Measurements from ENCODE around the gene CYB5R2. TPM values are rescaled to one million over a fixed set of nuclear protein-coding genes. Genes with fewer than 3 reads are reported as not detected.

CYB5R2 gene
- total RNA-seq, 1 donor from 2014 or later: 5.7 TPM

GRCh38 chr11:7628660-7629059 lies 44.6 kb downstream of the CYB5R2 start:
- no peaks in the 10 kb centered on the region for H3K4me1 Mint-ChIP-seq (ENCODE audit: unreplicated experiment)
- no peak overlapping the region for H3K27ac Mint-ChIP-seq (ENCODE audit: unreplicated experiment)
- H3K4me3 Mint-ChIP-seq (ENCODE audit: unreplicated experiment): no peak overlapping the region
- peaks cover 68% of the 10 kb centered on the region for H3K36me3 Mint-ChIP-seq (ENCODE audit: unreplicated experiment)
- TF ChIP-seq CTCF (IDR thresholded peaks at IDR 0.05): no peak
- H3K9me3 Mint-ChIP-seq (ENCODE audit: unreplicated experiment): no peaks in the 10 kb centered on the region
- no peaks in the 10 kb centered on the region for H3K27me3 Mint-ChIP-seq (ENCODE audit: unreplicated experiment)
- DNase-seq (ENCODE audit: extremely low spot score, unreplicated experiment): no peak

GRCh38 chr11:7622721-7623120 lies 50.6 kb downstream of the CYB5R2 start:
- H3K36me3 Mint-ChIP-seq (ENCODE audit: unreplicated experiment): peaks cover 50% of the 10 kb centered on the region
- H3K27ac Mint-ChIP-seq (ENCODE audit: unreplicated experiment): no peak overlapping the region
- H3K4me3 Mint-ChIP-seq (ENCODE audit: unreplicated experiment): no peak overlapping the region
- no peak for TF ChIP-seq CTCF (IDR thresholded peaks at IDR 0.05)
- H3K4me1 Mint-ChIP-seq (ENCODE audit: unreplicated experiment): no peaks in the 10 kb centered on the region
- DNase-seq (ENCODE audit: extremely low spot score, unreplicated experiment): no peak
- H3K27me3 Mint-ChIP-seq (ENCODE audit: unreplicated experiment): no peaks in the 10 kb centered on the region
- no peaks in the 10 kb centered on the region for H3K9me3 Mint-ChIP-seq (ENCODE audit: unreplicated experiment)

DNA sequence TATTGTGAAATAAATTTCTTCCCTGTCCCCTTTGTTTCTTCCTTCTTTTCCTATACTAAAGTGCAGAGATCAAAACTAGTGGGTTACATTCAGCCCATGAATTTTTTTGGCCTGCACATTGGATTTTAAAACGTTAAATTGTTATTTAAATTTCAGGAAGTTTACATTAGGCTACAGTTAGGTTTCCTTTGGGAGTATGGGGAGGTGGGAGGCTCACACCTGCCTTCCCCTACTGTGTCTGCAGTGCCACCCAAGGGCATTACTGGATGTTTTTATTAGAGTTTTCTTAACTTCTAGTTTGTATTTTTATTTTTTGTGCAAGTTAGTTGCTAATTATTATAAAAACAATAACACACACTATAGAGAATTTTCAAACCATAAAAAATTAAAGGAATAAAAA lies 51.7 kb downstream of the CYB5R2 start:
- TF ChIP-seq CTCF (IDR thresholded peaks at IDR 0.05): no peak
- H3K27ac Mint-ChIP-seq (ENCODE audit: unreplicated experiment): no peak overlapping the region
- no peaks in the 10 kb centered on the region for H3K9me3 Mint-ChIP-seq (ENCODE audit: unreplicated experiment)
- no peaks in the 10 kb centered on the region for H3K4me1 Mint-ChIP-seq (ENCODE audit: unreplicated experiment)
- no peak for DNase-seq (ENCODE audit: extremely low spot score, unreplicated experiment)
- H3K36me3 Mint-ChIP-seq (ENCODE audit: unreplicated experiment): peaks cover 47% of the 10 kb centered on the region
- no peak overlapping the region for H3K4me3 Mint-ChIP-seq (ENCODE audit: unreplicated experiment)
- no peaks in the 10 kb centered on the region for H3K27me3 Mint-ChIP-seq (ENCODE audit: unreplicated experiment)

GRCh38 chr11:7621090-7621489 lies 52.2 kb downstream of the CYB5R2 start:
- Mint-ChIP-seq H3K36me3 (ENCODE audit: unreplicated experiment) (peaks cover 49% of the 10 kb centered on the region), H3K4me1 (ENCODE audit: unreplicated experiment) (no peaks in the 10 kb centered on the region), H3K27me3 (ENCODE audit: unreplicated experiment) (no peaks in the 10 kb centered on the region), H3K9me3 (ENCODE audit: unreplicated experiment) (no peaks in the 10 kb centered on the region), H3K27ac (ENCODE audit: unreplicated experiment) (no peak overlapping the region), H3K4me3 (ENCODE audit: unreplicated experiment) (no peak overlapping the region)
- DNase-seq (ENCODE audit: extremely low spot score, unreplicated experiment): no peak
- TF ChIP-seq CTCF (IDR thresholded peaks at IDR 0.05): no peak

DNA sequence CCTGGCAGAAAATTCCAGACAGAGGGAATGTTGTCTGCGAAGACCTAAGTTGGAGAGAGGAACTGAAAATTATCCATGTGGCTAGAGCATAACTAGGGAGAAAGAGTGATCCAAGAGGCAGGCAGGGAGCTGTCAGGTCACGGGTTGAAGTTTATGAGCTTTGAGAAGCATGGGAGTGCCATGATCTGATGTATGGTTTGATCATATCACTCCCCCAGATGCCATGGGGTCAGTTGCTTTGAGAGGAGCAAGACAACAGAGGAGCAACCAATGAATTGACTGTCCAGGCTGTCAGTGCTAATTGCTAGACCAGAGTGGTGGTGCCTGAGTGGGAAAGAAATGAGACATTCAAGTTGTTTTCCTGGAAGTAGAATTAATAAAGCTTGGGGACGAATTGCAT lies 54.0 kb downstream of the CYB5R2 start:
- no peaks in the 10 kb centered on the region for H3K27me3 Mint-ChIP-seq (ENCODE audit: unreplicated experiment)
- H3K36me3 Mint-ChIP-seq (ENCODE audit: unreplicated experiment): peaks cover 48% of the 10 kb centered on the region
- TF ChIP-seq CTCF (IDR thresholded peaks at IDR 0.05): no peak
- peaks cover 2% of the 10 kb centered on the region for H3K4me1 Mint-ChIP-seq (ENCODE audit: unreplicated experiment)
- H3K9me3 Mint-ChIP-seq (ENCODE audit: unreplicated experiment): no peaks in the 10 kb centered on the region
- no peak overlapping the region for H3K4me3 Mint-ChIP-seq (ENCODE audit: unreplicated experiment)
- no peak overlapping the region for H3K27ac Mint-ChIP-seq (ENCODE audit: unreplicated experiment)
- DNase-seq (ENCODE audit: extremely low spot score, unreplicated experiment): no peak
